ENCODE measurements around the gene MOGAT2.

The MOGAT2 gene

GRCh38 chr11:75715688-75716087, 1.9 kb upstream of the MOGAT2 start:
- no peak overlapping the region for H3K27ac ChIP-seq (ENCODE audit: low read depth, low read length)
- H3K4me3 ChIP-seq (ENCODE audit: low read length) = no peak overlapping the region
- H3K79me2 ChIP-seq (ENCODE audit: control insufficient read depth, insufficient read depth, low read length) = no peaks in the 10 kb centered on the region
- WGBS (ENCODE audit: extremely low coverage, insufficient coverage, low lambda C conversion rate) = no CpG with 5 or more reads among the region's 2 CpGs
- no peak overlapping the region for H3K23ac ChIP-seq (ENCODE audit: low read length)
- no peaks in the 10 kb centered on the region for H3K36me3 ChIP-seq (ENCODE audit: control insufficient read depth, insufficient read depth, low read length)
- H3K9ac ChIP-seq (ENCODE audit: low read length) = no peak overlapping the region
- H3K4ac ChIP-seq (ENCODE audit: low read depth, low read length) = no peak overlapping the region
- no peak overlapping the region for H3K4me2 ChIP-seq (ENCODE audit: low read length)
- H3K27me3 ChIP-seq (ENCODE audit: insufficient read depth, low read length, poor library complexity) = no peaks in the 10 kb centered on the region
- no peak overlapping the region for H2AK5ac ChIP-seq (ENCODE audit: low read length)
- no peak overlapping the region for H3K18ac ChIP-seq (ENCODE audit: low read length)
- H3K56ac ChIP-seq (ENCODE audit: low read length) = no peak overlapping the region
- no peak for DNase-seq
- no peak overlapping the region for H2BK120ac ChIP-seq (ENCODE audit: low read depth, low read length)
- no peak overlapping the region for H2BK5ac ChIP-seq (ENCODE audit: low read length)
- no peaks in the 10 kb centered on the region for H3K4me1 ChIP-seq (ENCODE audit: control insufficient read depth, low read depth, low read length)
- no peak overlapping the region for H4K8ac ChIP-seq (ENCODE audit: low read depth, low read length)
- H2BK15ac ChIP-seq (replicated peaks; ENCODE audit: low read depth) = no peak overlapping the region
- H3K79me1 ChIP-seq (ENCODE audit: low read length) = no peaks in the 10 kb centered on the region
- no peak overlapping the region for H4K5ac ChIP-seq (ENCODE audit: low read length)

- no peak overlapping the region for H3K4me3 ChIP-seq (ENCODE audit: low read length)
- H2AK5ac ChIP-seq (ENCODE audit: low read length) = no peak overlapping the region
- H3K4ac ChIP-seq (ENCODE audit: low read depth, low read length) = no peak overlapping the region
- no peaks in the 10 kb centered on the region for H3K36me3 ChIP-seq (ENCODE audit: control insufficient read depth, insufficient read depth, low read length)
- no peak overlapping the region for H2BK120ac ChIP-seq (ENCODE audit: low read depth, low read length)
- no peaks in the 10 kb centered on the region for H3K4me1 ChIP-seq (ENCODE audit: control insufficient read depth, low read depth, low read length)
- H2BK5ac ChIP-seq (ENCODE audit: low read length) = no peak overlapping the region
- H3K27ac ChIP-seq (ENCODE audit: low read depth, low read length) = no peak overlapping the region
- H2BK15ac ChIP-seq (replicated peaks; ENCODE audit: low read depth) = no peak overlapping the region
- no peak overlapping the region for H3K23ac ChIP-seq (ENCODE audit: low read length)
- no peaks in the 10 kb centered on the region for H3K79me2 ChIP-seq (ENCODE audit: control insufficient read depth, insufficient read depth, low read length)
- no CpG with 5 or more reads among the region's 3 CpGs for WGBS (ENCODE audit: extremely low coverage, insufficient coverage, low lambda C conversion rate)
- H3K79me1 ChIP-seq (ENCODE audit: low read length) = no peaks in the 10 kb centered on the region
- no peaks in the 10 kb centered on the region for H3K27me3 ChIP-seq (ENCODE audit: insufficient read depth, low read length, poor library complexity)
- no peak overlapping the region for H4K8ac ChIP-seq (ENCODE audit: low read depth, low read length)
- no peak overlapping the region for H3K18ac ChIP-seq (ENCODE audit: low read length)
- no peak overlapping the region for H4K5ac ChIP-seq (ENCODE audit: low read length)
- no peak overlapping the region for H3K56ac ChIP-seq (ENCODE audit: low read length)
- H3K4me2 ChIP-seq (ENCODE audit: low read length) = no peak overlapping the region
- DNase-seq = no peak
- H3K9ac ChIP-seq (ENCODE audit: low read length) = no peak overlapping the region
Observed at GRCh38 chr11:75716659-75717058, 979 bp upstream of the MOGAT2 start.

GRCh38 chr11:75718419-75719339, 1.0 kb downstream of the MOGAT2 start:
- Histone ChIP-seq H3K4ac (ENCODE audit: low read depth, low read length) (no peak overlapping the region), H3K4me1 (ENCODE audit: control insufficient read depth, low read depth, low read length) (no peaks in the 10 kb centered on the region), H3K4me3 (ENCODE audit: low read length) (no peak overlapping the region), H3K36me3 (ENCODE audit: control insufficient read depth, insufficient read depth, low read length) (no peaks in the 10 kb centered on the region), H3K79me1 (ENCODE audit: low read length) (no peaks in the 10 kb centered on the region), H4K5ac (ENCODE audit: low read length) (no peak overlapping the region), H3K18ac (ENCODE audit: low read length) (no peak overlapping the region), H3K9ac (ENCODE audit: low read length) (no peak overlapping the region), H2AK5ac (ENCODE audit: low read length) (no peak overlapping the region), H2BK15ac (replicated peaks; ENCODE audit: low read depth) (no peak overlapping the region), H2BK5ac (ENCODE audit: low read length) (no peak overlapping the region), H3K79me2 (ENCODE audit: control insufficient read depth, insufficient read depth, low read length) (no peaks in the 10 kb centered on the region), H2BK120ac (ENCODE audit: low read depth, low read length) (no peak overlapping the region), H3K4me2 (ENCODE audit: low read length) (no peak overlapping the region), H3K27me3 (ENCODE audit: insufficient read depth, low read length, poor library complexity) (no peaks in the 10 kb centered on the region), H3K56ac (ENCODE audit: low read length) (no peak overlapping the region), H3K27ac (ENCODE audit: low read depth, low read length) (no peak overlapping the region), H4K8ac (ENCODE audit: low read depth, low read length) (no peak overlapping the region), H3K23ac (ENCODE audit: low read length) (no peak overlapping the region)
- no peak for DNase-seq
- no CpG with 5 or more reads among the region's 7 CpGs for WGBS (ENCODE audit: extremely low coverage, insufficient coverage, low lambda C conversion rate)

- no peak overlapping the region for H3K27ac ChIP-seq (ENCODE audit: low read depth, low read length)
- H3K4me3 ChIP-seq (ENCODE audit: low read length) = no peak overlapping the region
- H3K36me3 ChIP-seq (ENCODE audit: control insufficient read depth, insufficient read depth, low read length) = no peaks in the 10 kb centered on the region
- no peak overlapping the region for H4K8ac ChIP-seq (ENCODE audit: low read depth, low read length)
- H3K4ac ChIP-seq (ENCODE audit: low read depth, low read length) = no peak overlapping the region
- H3K18ac ChIP-seq (ENCODE audit: low read length) = no peak overlapping the region
- H2AK5ac ChIP-seq (ENCODE audit: low read length) = no peak overlapping the region
- DNase-seq = no peak
- no peaks in the 10 kb centered on the region for H3K79me1 ChIP-seq (ENCODE audit: low read length)
- no peak overlapping the region for H3K4me2 ChIP-seq (ENCODE audit: low read length)
- H3K79me2 ChIP-seq (ENCODE audit: control insufficient read depth, insufficient read depth, low read length) = no peaks in the 10 kb centered on the region
- no peak overlapping the region for H3K56ac ChIP-seq (ENCODE audit: low read length)
- no peak overlapping the region for H4K5ac ChIP-seq (ENCODE audit: low read length)
- H3K27me3 ChIP-seq (ENCODE audit: insufficient read depth, low read length, poor library complexity) = no peaks in the 10 kb centered on the region
- H2BK5ac ChIP-seq (ENCODE audit: low read length) = no peak overlapping the region
- H3K23ac ChIP-seq (ENCODE audit: low read length) = no peak overlapping the region
- no peak overlapping the region for H3K9ac ChIP-seq (ENCODE audit: low read length)
- H2BK120ac ChIP-seq (ENCODE audit: low read depth, low read length) = no peak overlapping the region
- H2BK15ac ChIP-seq (replicated peaks; ENCODE audit: low read depth) = no peak overlapping the region
- H3K4me1 ChIP-seq (ENCODE audit: control insufficient read depth, low read depth, low read length) = no peaks in the 10 kb centered on the region
- WGBS (ENCODE audit: extremely low coverage, insufficient coverage, low lambda C conversion rate) = no CpG with 5 or more reads among the region's 14 CpGs
Observed at GRCh38 chr11:75719340-75720239, 2.0 kb downstream of the MOGAT2 start.

- no peak overlapping the region for H3K4me3 ChIP-seq (ENCODE audit: low read length)
- no peaks in the 10 kb centered on the region for H3K79me1 ChIP-seq (ENCODE audit: low read length)
- H3K27ac ChIP-seq (ENCODE audit: low read depth, low read length) = no peak overlapping the region
- H2AK5ac ChIP-seq (ENCODE audit: low read length) = no peak overlapping the region
- no peak overlapping the region for H3K23ac ChIP-seq (ENCODE audit: low read length)
- H3K27me3 ChIP-seq (ENCODE audit: insufficient read depth, low read length, poor library complexity) = no peaks in the 10 kb centered on the region
- no peak overlapping the region for H2BK15ac ChIP-seq (replicated peaks; ENCODE audit: low read depth)
- H2BK120ac ChIP-seq (ENCODE audit: low read depth, low read length) = no peak overlapping the region
- H3K4me2 ChIP-seq (ENCODE audit: low read length) = no peak overlapping the region
- no peak overlapping the region for H4K8ac ChIP-seq (ENCODE audit: low read depth, low read length)
- H3K79me2 ChIP-seq (ENCODE audit: control insufficient read depth, insufficient read depth, low read length) = no peaks in the 10 kb centered on the region
- no peak overlapping the region for H3K4ac ChIP-seq (ENCODE audit: low read depth, low read length)
- H3K36me3 ChIP-seq (ENCODE audit: control insufficient read depth, insufficient read depth, low read length) = no peaks in the 10 kb centered on the region
- no peak overlapping the region for H3K56ac ChIP-seq (ENCODE audit: low read length)
- WGBS (ENCODE audit: extremely low coverage, insufficient coverage, low lambda C conversion rate) = no CpG with 5 or more reads among the region's 6 CpGs
- no peak overlapping the region for H3K9ac ChIP-seq (ENCODE audit: low read length)
- no peak for DNase-seq
- no peaks in the 10 kb centered on the region for H3K4me1 ChIP-seq (ENCODE audit: control insufficient read depth, low read depth, low read length)
- no peak overlapping the region for H2BK5ac ChIP-seq (ENCODE audit: low read length)
- H3K18ac ChIP-seq (ENCODE audit: low read length) = no peak overlapping the region
- no peak overlapping the region for H4K5ac ChIP-seq (ENCODE audit: low read length)
Observed at GRCh38 chr11:75720639-75721038, 3.0 kb downstream of the MOGAT2 start.

Measured in mesendoderm (in vitro differentiated cells).